LNCaP clone FGC (cell line): ENCODE data around the gene MAPT.

Experiments
- DNase-seq: peaks from one replicate; pipeline ENCODE4 v3.0.0-alpha.2; 2011; ENCODE audit warnings: low read depth
- H3K4me3 ChIP-seq: 2 replicates; pipeline ENCODE4 v1.5.1; 2011; ENCODE audit warnings: mild to moderate bottlenecking, low read depth, low read length, control low read depth
- TF ChIP-seq, protein P1 (sequence below): IDR thresholded peaks from 2 replicates; pipeline ENCODE4 v1.5.1; 2012; ENCODE audit warnings: mild to moderate bottlenecking; ENCODE audit not compliant: control insufficient read depth, insufficient read depth; ENCODE audit errors: extremely low read depth

The MAPT gene

GRCh38 chr17:45997166-45997565 is 102.8 kb downstream of the MAPT start:
- no peak for DNase-seq
- H3K4me3 ChIP-seq: no peak overlapping the region
- TF ChIP-seq, protein P1, sequence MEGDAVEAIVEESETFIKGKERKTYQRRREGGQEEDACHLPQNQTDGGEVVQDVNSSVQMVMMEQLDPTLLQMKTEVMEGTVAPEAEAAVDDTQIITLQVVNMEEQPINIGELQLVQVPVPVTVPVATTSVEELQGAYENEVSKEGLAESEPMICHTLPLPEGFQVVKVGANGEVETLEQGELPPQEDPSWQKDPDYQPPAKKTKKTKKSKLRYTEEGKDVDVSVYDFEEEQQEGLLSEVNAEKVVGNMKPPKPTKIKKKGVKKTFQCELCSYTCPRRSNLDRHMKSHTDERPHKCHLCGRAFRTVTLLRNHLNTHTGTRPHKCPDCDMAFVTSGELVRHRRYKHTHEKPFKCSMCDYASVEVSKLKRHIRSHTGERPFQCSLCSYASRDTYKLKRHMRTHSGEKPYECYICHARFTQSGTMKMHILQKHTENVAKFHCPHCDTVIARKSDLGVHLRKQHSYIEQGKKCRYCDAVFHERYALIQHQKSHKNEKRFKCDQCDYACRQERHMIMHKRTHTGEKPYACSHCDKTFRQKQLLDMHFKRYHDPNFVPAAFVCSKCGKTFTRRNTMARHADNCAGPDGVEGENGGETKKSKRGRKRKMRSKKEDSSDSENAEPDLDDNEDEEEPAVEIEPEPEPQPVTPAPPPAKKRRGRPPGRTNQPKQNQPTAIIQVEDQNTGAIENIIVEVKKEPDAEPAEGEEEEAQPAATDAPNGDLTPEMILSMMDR: no peak

GRCh38 chr17:45997624-45998023 is 103.3 kb downstream of the MAPT start:
- no peak for DNase-seq
- H3K4me3 ChIP-seq: no peak overlapping the region
- TF ChIP-seq, protein P1: no peak

DNA sequence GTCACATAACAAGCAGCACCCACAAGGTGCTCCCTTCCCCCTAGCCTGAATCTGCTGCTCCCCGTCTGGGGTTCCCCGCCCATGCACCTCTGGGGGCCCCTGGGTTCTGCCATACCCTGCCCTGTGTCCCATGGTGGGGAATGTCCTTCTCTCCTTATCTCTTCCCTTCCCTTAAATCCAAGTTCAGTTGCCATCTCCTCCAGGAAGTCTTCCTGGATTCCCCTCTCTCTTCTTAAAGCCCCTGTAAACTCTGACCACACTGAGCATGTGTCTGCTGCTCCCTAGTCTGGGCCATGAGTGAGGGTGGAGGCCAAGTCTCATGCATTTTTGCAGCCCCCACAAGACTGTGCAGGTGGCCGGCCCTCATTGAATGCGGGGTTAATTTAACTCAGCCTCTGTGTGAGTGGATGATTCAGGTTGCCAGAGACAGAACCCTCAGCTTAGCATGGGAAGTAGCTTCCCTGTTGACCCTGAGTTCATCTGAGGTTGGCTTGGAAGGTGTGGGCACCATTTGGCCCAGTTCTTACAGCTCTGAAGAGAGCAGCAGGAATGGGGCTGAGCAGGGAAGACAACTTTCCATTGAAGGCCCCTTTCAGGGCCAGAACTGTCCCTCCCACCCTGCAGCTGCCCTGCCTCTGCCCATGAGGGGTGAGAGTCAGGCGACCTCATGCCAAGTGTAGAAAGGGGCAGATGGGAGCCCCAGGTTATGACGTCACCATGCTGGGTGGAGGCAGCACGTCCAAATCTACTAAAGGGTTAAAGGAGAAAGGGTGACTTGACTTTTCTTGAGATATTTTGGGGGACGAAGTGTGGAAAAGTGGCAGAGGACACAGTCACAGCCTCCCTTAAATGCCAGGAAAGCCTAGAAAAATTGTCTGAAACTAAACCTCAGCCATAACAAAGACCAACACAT is 104.9 kb downstream of the MAPT start, which contains the start of gene STH:
Gene STH (plus strand): TSS at position 264 of the 913 bp plus-strand sequence. CDS start 30 bp downstream, at position 294.
- DNase-seq: no peak
- TF ChIP-seq, protein P1: no peak

GRCh38 chr17:45999900-46000290 is 105.5 kb downstream of the MAPT start:
- H3K4me3 ChIP-seq: no peak overlapping the region
- DNase-seq: no peak
- TF ChIP-seq, protein P1: no peak

More for the DNA sequence above, 104.9 kb downstream of the MAPT start, which contains the start of gene STH:
- H3K4me3 ChIP-seq: no peak within 1 kb of the TSS

GRCh38 chr17:46000292-46000691 is 105.9 kb downstream of the MAPT start:
- TF ChIP-seq, protein P1: no peak
- no peak for DNase-seq
- no peak overlapping the region for H3K4me3 ChIP-seq

- no peak for DNase-seq
- no peak overlapping the region for H3K4me3 ChIP-seq
- TF ChIP-seq, protein P1: no peak
Measured at GRCh38 chr17:46000757-46001156, 106.4 kb downstream of the MAPT start.
